Osteocyte (in vitro differentiated cells): ENCODE results near the gene FAN1. TPM values are rescaled to one million over a fixed set of nuclear protein-coding genes. Genes with fewer than 3 reads are reported as not detected.

Source experiments
- DNase-seq: peaks from one replicate; pipeline ENCODE4 v3.0.0; 2021; ENCODE audit warnings: mixed read lengths; ENCODE audit not compliant: unreplicated experiment; ENCODE audit errors: extremely low spot score
- H3K27ac Mint-ChIP-seq: one replicate; pipeline ENCODE4 v1.8.0; 2021; ENCODE audit warnings: mild to moderate bottlenecking, mixed read lengths; ENCODE audit not compliant: unreplicated experiment
- H3K27me3 Mint-ChIP-seq: one replicate; pipeline ENCODE4 v1.8.0; 2021; ENCODE audit warnings: mixed read lengths; ENCODE audit not compliant: unreplicated experiment
- H3K36me3 Mint-ChIP-seq: one replicate; pipeline ENCODE4 v1.8.0; 2021; ENCODE audit warnings: mixed read lengths; ENCODE audit not compliant: unreplicated experiment
- H3K4me1 Mint-ChIP-seq: one replicate; pipeline ENCODE4 v1.8.0; 2021; ENCODE audit warnings: mixed read lengths; ENCODE audit not compliant: unreplicated experiment
- H3K4me3 Mint-ChIP-seq: one replicate; pipeline ENCODE4 v1.8.0; 2021; ENCODE audit warnings: mild to moderate bottlenecking, moderate library complexity, mixed read lengths; ENCODE audit not compliant: unreplicated experiment
- H3K9me3 Mint-ChIP-seq: one replicate; pipeline ENCODE4 v1.8.0; 2021; ENCODE audit warnings: mixed read lengths; ENCODE audit not compliant: unreplicated experiment
- total RNA-seq: library from RNA; stranded (reverse); gene quantifications from 2 replicates; pipeline ENCODE4 v1.2.1, GENCODE V29; 2021
- TF ChIP-seq, protein P1 (sequence below): fragments of 200-600 bp; sonication (generic); IDR thresholded peaks from 2 replicates; pipeline ENCODE4 v1.5.0; 2021; ENCODE audit warnings: antibody characterized with exemption, mild to moderate bottlenecking, moderate library complexity

The FAN1 gene
- total RNA-seq, 1 donor from 2014 or later, result 21.5 TPM

- Mint-ChIP-seq H3K36me3 (peaks cover 49% of the 10 kb centered on the region), H3K27ac (no peak overlapping the region), H3K9me3 (no peaks in the 10 kb centered on the region), H3K27me3 (no peaks in the 10 kb centered on the region), H3K4me1 (peaks cover 4% of the 10 kb centered on the region), H3K4me3 (no peak overlapping the region)
- DNase-seq, result no peak
- TF ChIP-seq, protein P1, sequence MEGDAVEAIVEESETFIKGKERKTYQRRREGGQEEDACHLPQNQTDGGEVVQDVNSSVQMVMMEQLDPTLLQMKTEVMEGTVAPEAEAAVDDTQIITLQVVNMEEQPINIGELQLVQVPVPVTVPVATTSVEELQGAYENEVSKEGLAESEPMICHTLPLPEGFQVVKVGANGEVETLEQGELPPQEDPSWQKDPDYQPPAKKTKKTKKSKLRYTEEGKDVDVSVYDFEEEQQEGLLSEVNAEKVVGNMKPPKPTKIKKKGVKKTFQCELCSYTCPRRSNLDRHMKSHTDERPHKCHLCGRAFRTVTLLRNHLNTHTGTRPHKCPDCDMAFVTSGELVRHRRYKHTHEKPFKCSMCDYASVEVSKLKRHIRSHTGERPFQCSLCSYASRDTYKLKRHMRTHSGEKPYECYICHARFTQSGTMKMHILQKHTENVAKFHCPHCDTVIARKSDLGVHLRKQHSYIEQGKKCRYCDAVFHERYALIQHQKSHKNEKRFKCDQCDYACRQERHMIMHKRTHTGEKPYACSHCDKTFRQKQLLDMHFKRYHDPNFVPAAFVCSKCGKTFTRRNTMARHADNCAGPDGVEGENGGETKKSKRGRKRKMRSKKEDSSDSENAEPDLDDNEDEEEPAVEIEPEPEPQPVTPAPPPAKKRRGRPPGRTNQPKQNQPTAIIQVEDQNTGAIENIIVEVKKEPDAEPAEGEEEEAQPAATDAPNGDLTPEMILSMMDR, result no peak
Measured at GRCh38 chr15:30929064-30929669, 25.5 kb downstream of the FAN1 start.

DNA sequence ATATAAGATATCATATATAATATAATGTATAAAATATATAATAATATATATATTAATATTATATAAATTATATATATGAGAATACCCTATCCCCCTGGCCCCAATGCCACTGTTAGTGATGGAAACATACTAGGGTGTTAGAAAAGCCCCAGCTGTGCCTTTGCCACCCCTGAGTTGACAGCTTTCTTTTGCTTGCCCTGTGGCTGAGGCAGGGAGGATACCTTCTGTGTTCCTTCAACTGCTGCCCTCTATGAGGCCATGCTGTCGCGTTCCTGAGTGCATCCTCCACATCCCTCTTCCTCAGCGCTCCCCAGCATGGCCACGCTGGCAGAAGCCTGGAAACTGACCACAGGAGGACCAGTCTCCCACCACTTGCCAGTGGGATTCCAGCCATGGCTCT lies 26.3 kb downstream of the FAN1 start:
- H3K4me3 Mint-ChIP-seq, result no peak overlapping the region
- H3K9me3 Mint-ChIP-seq, result no peaks in the 10 kb centered on the region
- no peaks in the 10 kb centered on the region for H3K27me3 Mint-ChIP-seq
- TF ChIP-seq, protein P1, result no peak
- DNase-seq, result no peak
- no peaks in the 10 kb centered on the region for H3K4me1 Mint-ChIP-seq
- no peak overlapping the region for H3K27ac Mint-ChIP-seq
- peaks cover 50% of the 10 kb centered on the region for H3K36me3 Mint-ChIP-seq

- no peak overlapping the region for H3K4me3 Mint-ChIP-seq
- DNase-seq, result no peak
- TF ChIP-seq, protein P1, result no peak
- H3K4me1 Mint-ChIP-seq, result no peaks in the 10 kb centered on the region
- H3K9me3 Mint-ChIP-seq, result no peaks in the 10 kb centered on the region
- H3K36me3 Mint-ChIP-seq, result peaks cover 50% of the 10 kb centered on the region
- no peaks in the 10 kb centered on the region for H3K27me3 Mint-ChIP-seq
- H3K27ac Mint-ChIP-seq, result no peak overlapping the region
Measured at GRCh38 chr15:30930422-30930821, 26.7 kb downstream of the FAN1 start.

- TF ChIP-seq, protein P1, result no peak
- Mint-ChIP-seq H3K27me3 (no peaks in the 10 kb centered on the region), H3K9me3 (no peaks in the 10 kb centered on the region), H3K27ac (no peak overlapping the region), H3K4me3 (no peak overlapping the region), H3K4me1 (no peaks in the 10 kb centered on the region), H3K36me3 (peaks cover 57% of the 10 kb centered on the region)
- DNase-seq, result no peak
Measured at GRCh38 chr15:30933293-30933692, 29.6 kb downstream of the FAN1 start.

DNA sequence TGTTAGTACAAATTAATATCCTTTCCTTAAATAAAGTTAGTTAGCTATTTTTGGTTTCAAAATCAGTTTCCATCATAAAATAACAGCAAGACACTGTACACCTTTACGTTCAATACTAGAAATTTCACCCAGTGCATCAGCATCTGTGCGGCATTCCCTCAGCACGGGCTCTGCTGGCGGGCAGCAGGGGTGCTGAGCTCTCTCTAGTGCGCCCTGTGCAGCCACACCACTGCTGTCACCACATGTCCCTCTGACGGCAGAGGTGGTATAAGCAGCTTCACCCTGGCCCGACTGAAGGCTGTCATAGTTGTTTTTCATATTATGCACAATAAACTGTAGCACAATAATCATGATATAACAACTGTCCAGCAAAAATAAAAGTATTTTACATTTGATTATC lies 35.4 kb downstream of the FAN1 start:
- Mint-ChIP-seq H3K36me3 (peaks cover 62% of the 10 kb centered on the region), H3K27me3 (no peaks in the 10 kb centered on the region), H3K4me3 (no peak overlapping the region), H3K4me1 (no peaks in the 10 kb centered on the region), H3K27ac (no peak overlapping the region), H3K9me3 (no peaks in the 10 kb centered on the region)
- no peak for DNase-seq
- TF ChIP-seq, protein P1, result no peak
